ENCODE results near the gene MST1. TPM values are rescaled to one million over a fixed set of nuclear protein-coding genes. Genes with fewer than 3 reads are reported as not detected.

Gene MST1
- polyA plus RNA-seq, 4 donors = 157 to 488 (median 335) TPM

GRCh38 chr3:49656541-49657112 is 32.6 kb downstream of the MST1 start:
- no peaks in the 10 kb centered on the region for H3K9me3 ChIP-seq (ENCODE audit: control insufficient read depth in 2 of 2, insufficient read depth in 1 of 2, low read depth in 1 of 2, low read length in 1 of 2)
- H3K27ac ChIP-seq (ENCODE audit: low read depth in 1 of 3, low read length in 2 of 3) = no peak overlapping the region
- FAIRE-seq = no peak
- no peaks in the 10 kb centered on the region for H3K27me3 ChIP-seq (ENCODE audit: control insufficient read depth in 3 of 3, insufficient read depth in 3 of 3, low read length in 3 of 3)
- WGBS, 3 donors = 50 to 78% (median 65%) methylated on average over 18 of the region's 18 CpGs
- no peaks in the 10 kb centered on the region for H3K36me3 ChIP-seq (ENCODE audit: control insufficient read depth in 3 of 3, insufficient read depth in 2 of 3, low read depth in 1 of 3, low read length in 3 of 3)
- no peak overlapping the region for H3K4me3 ChIP-seq (ENCODE audit: low read depth in 1 of 3, low read length in 3 of 3)
- no peak for DNase-seq
- H3K4me1 ChIP-seq (ENCODE audit: control insufficient read depth in 3 of 3, insufficient read depth in 2 of 3, low read depth in 1 of 3, low read length in 2 of 3) = no peaks in the 10 kb centered on the region

GRCh38 chr3:49655731-49656285 is 33.5 kb downstream of the MST1 start:
- no peaks in the 10 kb centered on the region for H3K9me3 ChIP-seq (ENCODE audit: control insufficient read depth in 2 of 2, insufficient read depth in 1 of 2, low read depth in 1 of 2, low read length in 1 of 2)
- no peak overlapping the region for H3K4me3 ChIP-seq (ENCODE audit: low read depth in 1 of 3, low read length in 3 of 3)
- H3K27ac ChIP-seq (ENCODE audit: low read depth in 1 of 3, low read length in 2 of 3) = no peak overlapping the region
- 95 to 98% (median 96%) methylated on average over 19 of the region's 19 CpGs for WGBS, 3 donors
- H3K27me3 ChIP-seq (ENCODE audit: control insufficient read depth in 3 of 3, insufficient read depth in 3 of 3, low read length in 3 of 3) = no peaks in the 10 kb centered on the region
- no peak for DNase-seq
- H3K36me3 ChIP-seq (ENCODE audit: control insufficient read depth in 3 of 3, insufficient read depth in 2 of 3, low read depth in 1 of 3, low read length in 3 of 3) = no peaks in the 10 kb centered on the region
- no peak for FAIRE-seq
- no peaks in the 10 kb centered on the region for H3K4me1 ChIP-seq (ENCODE audit: control insufficient read depth in 3 of 3, insufficient read depth in 2 of 3, low read depth in 1 of 3, low read length in 2 of 3)

- 18 to 54% (median 37%) methylated on average over 10 of the region's 10 CpGs for WGBS, 3 donors
- FAIRE-seq = no peak
These were observed 34.2 kb downstream of the MST1 start for GRCh38 chr3:49654955-49655556.

GRCh38 chr3:49654176-49654825 is 35.0 kb downstream of the MST1 start:
- H3K4me3 ChIP-seq (ENCODE audit: low read depth in 1 of 3, low read length in 3 of 3) = no peak overlapping the region
- H3K27me3 ChIP-seq (ENCODE audit: control insufficient read depth in 3 of 3, insufficient read depth in 3 of 3, low read length in 3 of 3) = no peaks in the 10 kb centered on the region
- DNase-seq (no peak), FAIRE-seq (no peak)
- no peaks in the 10 kb centered on the region for H3K9me3 ChIP-seq (ENCODE audit: control insufficient read depth in 2 of 2, insufficient read depth in 1 of 2, low read depth in 1 of 2, low read length in 1 of 2)
- no peaks in the 10 kb centered on the region for H3K36me3 ChIP-seq (ENCODE audit: control insufficient read depth in 3 of 3, insufficient read depth in 2 of 3, low read depth in 1 of 3, low read length in 3 of 3)
- no peak overlapping the region for H3K27ac ChIP-seq (ENCODE audit: low read depth in 1 of 3, low read length in 2 of 3)
- WGBS, 3 donors = 88 to 91% (median 90%) methylated on average over 17 of the region's 17 CpGs
- H3K4me1 ChIP-seq (ENCODE audit: control insufficient read depth in 3 of 3, insufficient read depth in 2 of 3, low read depth in 1 of 3, low read length in 2 of 3) = no peaks in the 10 kb centered on the region

More at GRCh38 chr3:49654955-49655556, 34.2 kb downstream of the MST1 start:
- DNase-seq = peak in 1 of 2 donors; percentile 13
- H3K9me3 ChIP-seq (ENCODE audit: control insufficient read depth in 2 of 2, insufficient read depth in 1 of 2, low read depth in 1 of 2, low read length in 1 of 2) = no peaks in the 10 kb centered on the region
- H3K27me3 ChIP-seq (ENCODE audit: control insufficient read depth in 3 of 3, insufficient read depth in 3 of 3, low read length in 3 of 3) = no peaks in the 10 kb centered on the region
- H3K4me3 ChIP-seq (ENCODE audit: low read depth in 1 of 3, low read length in 3 of 3) = no peak overlapping the region
- no peaks in the 10 kb centered on the region for H3K4me1 ChIP-seq (ENCODE audit: control insufficient read depth in 3 of 3, insufficient read depth in 2 of 3, low read depth in 1 of 3, low read length in 2 of 3)
- H3K27ac ChIP-seq (ENCODE audit: low read depth in 1 of 3, low read length in 2 of 3) = no peak overlapping the region
- H3K36me3 ChIP-seq (ENCODE audit: control insufficient read depth in 3 of 3, insufficient read depth in 2 of 3, low read depth in 1 of 3, low read length in 3 of 3) = no peaks in the 10 kb centered on the region

DNA sequence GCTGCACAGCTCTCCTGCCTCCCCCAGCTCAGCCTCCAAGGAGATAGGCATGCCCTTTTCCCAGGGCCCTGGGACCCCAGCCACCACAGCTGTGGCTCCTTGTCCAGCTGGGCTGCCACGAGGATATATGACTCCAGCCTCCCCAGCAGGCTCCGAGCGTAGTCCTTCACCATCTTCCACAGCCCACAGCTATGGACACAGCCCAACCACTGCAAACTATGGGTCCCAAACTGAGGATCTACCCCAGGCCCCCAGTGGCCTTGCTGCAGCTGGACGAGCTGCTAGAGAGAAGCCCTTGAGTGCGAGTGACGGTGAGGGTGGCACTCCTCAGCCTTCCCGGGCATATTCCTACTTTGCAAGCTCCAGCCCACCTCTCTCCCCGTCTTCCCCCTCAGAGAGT is 35.7 kb downstream of the MST1 start:
- no peak overlapping the region for H3K4me3 ChIP-seq (ENCODE audit: low read depth in 1 of 3, low read length in 3 of 3)
- DNase-seq = no peak
- FAIRE-seq = no peak
- WGBS, 3 donors = 77 to 85% (median 85%) methylated on average over 8 of the region's 8 CpGs
- H3K27ac ChIP-seq (ENCODE audit: low read depth in 1 of 3, low read length in 2 of 3) = no peak overlapping the region
- no peaks in the 10 kb centered on the region for H3K36me3 ChIP-seq (ENCODE audit: control insufficient read depth in 3 of 3, insufficient read depth in 2 of 3, low read depth in 1 of 3, low read length in 3 of 3)
- H3K27me3 ChIP-seq (ENCODE audit: control insufficient read depth in 3 of 3, insufficient read depth in 3 of 3, low read length in 3 of 3) = no peaks in the 10 kb centered on the region
- no peaks in the 10 kb centered on the region for H3K9me3 ChIP-seq (ENCODE audit: control insufficient read depth in 2 of 2, insufficient read depth in 1 of 2, low read depth in 1 of 2, low read length in 1 of 2)
- no peaks in the 10 kb centered on the region for H3K4me1 ChIP-seq (ENCODE audit: control insufficient read depth in 3 of 3, insufficient read depth in 2 of 3, low read depth in 1 of 3, low read length in 2 of 3)

GRCh38 chr3:49652903-49653415 is 36.3 kb downstream of the MST1 start:
- H3K27me3 ChIP-seq (ENCODE audit: control insufficient read depth in 3 of 3, insufficient read depth in 3 of 3, low read length in 3 of 3) = no peaks in the 10 kb centered on the region
- DNase-seq = no peak
- H3K9me3 ChIP-seq (ENCODE audit: control insufficient read depth in 2 of 2, insufficient read depth in 1 of 2, low read depth in 1 of 2, low read length in 1 of 2) = no peaks in the 10 kb centered on the region
- H3K4me3 ChIP-seq (ENCODE audit: low read depth in 1 of 3, low read length in 3 of 3) = no peak overlapping the region
- no peak for FAIRE-seq
- WGBS, 3 donors = 85 to 86% (median 86%) methylated on average over 21 of the region's 21 CpGs
- no peak overlapping the region for H3K27ac ChIP-seq (ENCODE audit: low read depth in 1 of 3, low read length in 2 of 3)
- H3K36me3 ChIP-seq (ENCODE audit: control insufficient read depth in 3 of 3, insufficient read depth in 2 of 3, low read depth in 1 of 3, low read length in 3 of 3) = no peaks in the 10 kb centered on the region
- no peaks in the 10 kb centered on the region for H3K4me1 ChIP-seq (ENCODE audit: control insufficient read depth in 3 of 3, insufficient read depth in 2 of 3, low read depth in 1 of 3, low read length in 2 of 3)

GRCh38 chr3:49652218-49652902 is 36.9 kb downstream of the MST1 start:
- DNase-seq (no peak), FAIRE-seq (no peak)
- no peak overlapping the region for H3K27ac ChIP-seq (ENCODE audit: low read depth in 1 of 3, low read length in 2 of 3)
- H3K27me3 ChIP-seq (ENCODE audit: control insufficient read depth in 3 of 3, insufficient read depth in 3 of 3, low read length in 3 of 3) = no peaks in the 10 kb centered on the region
- no peaks in the 10 kb centered on the region for H3K36me3 ChIP-seq (ENCODE audit: control insufficient read depth in 3 of 3, insufficient read depth in 2 of 3, low read depth in 1 of 3, low read length in 3 of 3)
- WGBS, 3 donors = 89 to 91% (median 90%) methylated on average over 32 to 36 of the region's 36 CpGs
- no peak overlapping the region for H3K4me3 ChIP-seq (ENCODE audit: low read depth in 1 of 3, low read length in 3 of 3)
- H3K4me1 ChIP-seq (ENCODE audit: control insufficient read depth in 3 of 3, insufficient read depth in 2 of 3, low read depth in 1 of 3, low read length in 2 of 3) = no peaks in the 10 kb centered on the region
- no peaks in the 10 kb centered on the region for H3K9me3 ChIP-seq (ENCODE audit: control insufficient read depth in 2 of 2, insufficient read depth in 1 of 2, low read depth in 1 of 2, low read length in 1 of 2)

DNA sequence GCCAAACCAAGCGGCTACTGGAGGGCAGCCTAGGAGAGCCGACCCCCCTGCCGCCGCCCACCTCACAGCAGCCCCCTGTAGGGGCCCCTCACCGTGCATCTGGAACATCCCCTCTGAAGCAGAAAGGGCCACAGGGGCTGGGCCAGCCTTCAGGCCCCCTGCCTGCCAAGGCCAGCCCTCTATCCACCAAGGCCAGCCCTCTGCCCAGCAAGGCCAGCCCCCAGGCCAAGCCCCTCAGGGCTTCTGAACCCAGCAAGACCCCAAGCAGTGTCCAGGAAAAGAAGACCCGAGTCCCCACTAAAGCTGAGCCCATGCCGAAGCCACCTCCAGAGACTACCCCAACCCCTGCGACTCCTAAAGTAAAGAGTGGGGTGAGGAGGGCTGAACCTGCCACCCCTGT is 38.6 kb downstream of the MST1 start:
- H3K4me1 ChIP-seq (ENCODE audit: control insufficient read depth in 3 of 3, insufficient read depth in 2 of 3, low read depth in 1 of 3, low read length in 2 of 3) = no peaks in the 10 kb centered on the region
- no peak overlapping the region for H3K4me3 ChIP-seq (ENCODE audit: low read depth in 1 of 3, low read length in 3 of 3)
- WGBS, 3 donors = 68 to 79% (median 72%) methylated on average over 8 of the region's 8 CpGs
- H3K27me3 ChIP-seq (ENCODE audit: control insufficient read depth in 3 of 3, insufficient read depth in 3 of 3, low read length in 3 of 3) = no peaks in the 10 kb centered on the region
- DNase-seq (no peak), FAIRE-seq (no peak)
- H3K36me3 ChIP-seq (ENCODE audit: control insufficient read depth in 3 of 3, insufficient read depth in 2 of 3, low read depth in 1 of 3, low read length in 3 of 3) = no peaks in the 10 kb centered on the region
- no peaks in the 10 kb centered on the region for H3K9me3 ChIP-seq (ENCODE audit: control insufficient read depth in 2 of 2, insufficient read depth in 1 of 2, low read depth in 1 of 2, low read length in 1 of 2)
- H3K27ac ChIP-seq (ENCODE audit: low read depth in 1 of 3, low read length in 2 of 3) = no peak overlapping the region

All from small intestine (tissue), 7 donors.